HG03108 (cell line): ENCODE measurements around the gene ORC6.

ENCODE experiments used
- ATAC-seq: cut with Tn5 transposase; IDR thresholded peaks from one replicate; pipeline ENCODE4 v1.9.1; 2021; ENCODE audit warnings: moderate library complexity; ENCODE audit not compliant: unreplicated experiment

Gene ORC6

DNA sequence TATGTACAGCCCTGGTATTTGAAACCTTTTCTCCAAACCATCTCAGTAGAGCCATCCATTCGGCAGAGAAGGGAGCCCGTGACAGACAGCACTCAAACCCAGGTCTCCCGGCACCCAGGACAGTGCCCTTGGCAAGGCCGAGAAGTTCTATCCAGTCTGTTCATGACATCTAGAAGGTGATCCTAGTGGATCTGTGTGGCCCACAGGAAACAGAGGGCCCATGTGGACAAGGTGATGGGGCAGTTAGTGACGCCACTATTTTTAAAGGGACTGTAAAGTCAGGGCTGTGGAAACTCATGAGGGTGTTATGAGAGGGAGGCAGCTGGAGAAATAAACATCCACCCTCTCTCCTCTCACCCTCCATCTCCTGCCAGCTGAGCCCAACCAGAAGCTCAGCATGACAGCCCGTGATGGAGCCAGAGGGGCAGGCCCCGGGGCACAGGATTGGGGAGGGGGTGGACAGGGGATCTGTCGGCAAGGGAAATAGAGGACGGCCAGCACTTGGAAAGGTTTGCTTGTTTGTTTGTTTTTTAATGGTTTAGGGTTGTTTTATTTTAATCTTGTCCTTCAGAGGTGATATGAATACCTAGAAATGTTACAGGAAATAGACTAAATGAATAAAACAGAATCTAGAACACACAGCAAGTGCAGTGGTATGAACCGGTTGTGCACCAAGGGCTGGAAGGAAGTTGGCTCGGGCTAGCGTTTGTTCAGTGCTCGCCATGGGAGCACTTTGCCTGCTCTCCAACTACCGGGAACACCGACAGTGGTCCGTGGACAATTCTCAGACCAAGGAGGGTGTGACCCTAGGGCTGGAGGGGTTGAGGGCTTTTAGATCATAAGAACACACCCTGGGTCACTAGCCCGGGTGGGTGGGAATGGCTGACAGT lies 41.6 kb downstream of the ORC6 start:
- no peak for ATAC-seq

DNA sequence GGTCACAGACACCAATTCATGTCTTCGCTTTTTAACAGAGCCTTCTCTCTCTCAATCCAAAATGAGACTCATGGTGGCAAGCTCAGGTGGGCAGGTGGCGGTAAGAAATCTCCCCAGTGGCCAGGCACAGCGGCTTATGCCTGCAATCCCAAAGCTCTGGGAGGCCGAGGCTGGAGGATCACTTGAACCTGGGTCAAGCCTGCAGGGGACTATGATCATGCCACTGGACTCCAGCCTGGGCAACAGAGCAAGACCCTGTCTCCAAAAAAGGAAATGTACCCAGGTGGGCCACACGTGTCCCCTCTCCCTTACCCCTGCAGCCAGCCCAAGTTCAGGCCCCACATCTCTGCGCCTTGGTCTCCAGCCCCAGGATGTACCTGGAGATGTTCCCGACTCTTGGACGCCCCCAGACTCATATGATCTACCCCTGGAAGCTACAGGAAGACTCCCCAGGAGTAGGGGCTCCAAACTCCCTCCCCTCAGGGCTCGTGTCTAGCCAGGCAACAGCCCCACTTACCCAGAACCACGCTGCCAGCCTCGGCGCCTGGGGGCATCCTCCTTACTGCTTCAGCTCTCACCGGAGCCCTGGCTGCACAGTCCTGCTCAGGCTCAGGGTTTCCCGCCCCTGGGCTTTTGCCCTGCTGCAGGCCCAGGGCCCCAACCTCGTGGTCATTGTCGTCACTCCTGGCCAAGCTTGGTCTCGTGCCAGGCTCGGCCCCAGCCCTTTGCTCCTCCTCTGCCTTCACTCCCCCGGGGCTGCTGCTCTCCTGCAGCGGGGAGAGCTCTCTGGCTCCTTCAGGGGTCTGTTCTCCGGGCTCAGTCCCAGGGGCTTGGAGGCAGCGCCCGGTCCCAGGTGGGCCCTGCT lies 42.5 kb downstream of the ORC6 start:
- ATAC-seq, result no peak

GRCh38 chr16:46732561-46732960 lies 43.1 kb downstream of the ORC6 start:
- no peak for ATAC-seq

DNA sequence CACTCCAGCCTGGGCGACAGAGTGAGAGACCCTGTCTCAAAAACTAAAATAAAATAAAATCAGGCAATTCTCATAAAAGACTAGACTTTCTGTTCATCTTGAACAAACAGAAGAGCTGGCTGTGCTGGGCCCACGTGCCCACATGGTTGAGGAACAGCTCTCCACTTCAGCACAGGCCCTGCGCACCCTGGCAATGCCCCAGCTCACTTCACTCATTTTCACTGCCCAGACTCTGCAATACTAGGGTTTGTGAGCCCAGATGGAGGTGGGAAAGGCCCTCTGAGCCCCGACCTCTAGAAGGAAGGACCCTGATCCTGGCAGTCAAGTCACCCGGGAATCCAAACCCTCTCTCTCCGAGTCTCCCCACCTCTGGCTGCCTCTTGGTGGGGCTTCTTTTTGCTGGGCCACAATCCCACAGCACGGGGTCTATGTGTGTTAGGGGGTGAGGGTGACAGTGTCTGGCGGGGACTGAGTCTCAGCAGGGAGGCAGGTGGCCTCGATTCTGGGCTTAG lies 43.9 kb downstream of the ORC6 start:
- no peak for ATAC-seq

GRCh38 chr16:46736695-46737094 lies 47.2 kb downstream of the ORC6 start:
- ATAC-seq, result no peak

DNA sequence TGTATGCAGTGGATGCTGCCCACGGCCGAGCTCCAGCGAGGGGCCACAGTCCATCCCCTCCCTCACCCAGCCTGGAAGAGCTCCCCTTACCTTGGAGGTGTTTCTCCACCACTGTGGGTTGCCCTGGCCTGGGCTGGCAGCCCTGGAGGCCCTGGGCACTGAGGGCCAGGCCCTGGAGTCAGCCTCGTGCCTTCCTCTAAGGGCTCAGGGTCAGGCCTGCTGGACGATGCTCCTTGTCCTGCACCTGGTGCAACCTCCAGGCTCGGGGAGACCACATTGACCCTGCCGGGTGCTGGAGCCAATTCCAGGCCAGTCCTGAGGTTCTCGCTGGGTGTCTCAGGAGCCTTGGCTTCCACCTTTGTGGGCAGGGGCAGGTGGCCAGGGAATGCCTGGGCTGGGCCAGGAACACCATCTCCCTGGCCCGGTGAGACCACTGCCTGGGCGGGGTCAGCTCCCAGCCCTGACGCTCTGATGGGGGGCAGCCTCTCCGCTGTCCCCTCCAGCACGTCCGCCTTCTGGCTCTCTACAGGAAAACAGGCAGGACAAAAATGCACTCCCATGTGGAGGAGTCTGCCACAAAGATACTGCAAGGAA lies 48.3 kb downstream of the ORC6 start:
- ATAC-seq, result no peak

DNA sequence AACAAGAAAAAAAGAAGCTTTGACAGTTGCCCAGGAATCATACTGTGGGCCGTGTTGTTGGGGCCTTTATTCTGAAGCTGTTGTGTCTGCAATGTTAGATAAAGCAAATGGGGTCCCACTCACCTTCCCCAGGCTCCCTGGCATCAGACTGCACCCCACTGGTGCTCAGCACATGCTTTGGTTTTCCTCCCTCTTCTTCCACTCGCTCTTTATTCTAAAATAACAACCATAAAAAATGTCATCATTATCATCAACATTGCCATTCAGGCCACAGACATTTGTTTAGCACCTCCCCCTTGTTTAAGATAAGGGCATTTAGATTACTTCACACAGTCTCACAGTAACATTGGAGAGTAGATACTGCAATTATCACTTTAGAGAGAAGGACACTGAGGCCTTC lies 50.5 kb downstream of the ORC6 start:
- no peak for ATAC-seq

DNA sequence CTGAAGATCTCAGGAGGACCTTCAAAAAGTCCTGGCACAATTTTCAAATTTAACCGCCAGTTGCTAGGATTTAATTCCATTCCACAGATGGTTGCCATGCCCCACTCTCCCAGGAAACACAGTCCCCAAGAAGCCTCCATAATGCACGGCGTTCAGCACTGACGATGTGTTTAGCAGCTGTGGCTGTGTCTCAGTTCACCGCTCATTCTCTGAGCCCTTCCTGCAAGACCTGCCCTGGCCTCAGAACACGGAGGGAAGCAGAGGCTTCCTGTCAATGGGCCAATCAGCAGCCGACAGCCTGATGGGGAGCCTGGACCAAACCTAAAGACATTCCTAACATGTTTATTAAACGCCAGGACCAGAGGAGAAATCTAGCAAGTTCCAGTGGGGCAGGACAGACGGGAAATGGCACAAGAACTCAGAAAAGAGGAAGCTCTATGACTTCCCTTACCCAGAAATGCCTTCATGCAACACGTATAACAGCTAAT lies 53.8 kb downstream of the ORC6 start:
- no peak for ATAC-seq

DNA sequence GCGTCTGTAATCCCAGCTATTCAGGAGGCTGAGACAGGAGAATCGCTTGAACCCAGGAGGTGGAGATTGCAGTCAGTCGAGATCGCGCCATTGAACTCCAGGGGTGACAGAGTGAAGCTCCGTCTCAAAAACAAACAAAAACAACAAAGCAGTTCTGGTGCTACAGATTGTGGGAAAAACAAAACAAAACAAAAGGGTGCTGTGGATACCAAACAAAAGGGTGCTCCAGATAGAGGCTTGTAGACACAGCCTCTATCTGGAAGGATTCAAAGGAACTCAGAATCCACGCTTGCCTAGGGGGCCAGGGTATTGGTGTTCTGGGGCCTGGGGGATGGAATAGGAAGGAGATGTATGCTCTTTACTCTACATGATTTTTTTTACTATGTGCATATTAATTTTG lies 56.2 kb downstream of the ORC6 start:
- no peak for ATAC-seq

DNA sequence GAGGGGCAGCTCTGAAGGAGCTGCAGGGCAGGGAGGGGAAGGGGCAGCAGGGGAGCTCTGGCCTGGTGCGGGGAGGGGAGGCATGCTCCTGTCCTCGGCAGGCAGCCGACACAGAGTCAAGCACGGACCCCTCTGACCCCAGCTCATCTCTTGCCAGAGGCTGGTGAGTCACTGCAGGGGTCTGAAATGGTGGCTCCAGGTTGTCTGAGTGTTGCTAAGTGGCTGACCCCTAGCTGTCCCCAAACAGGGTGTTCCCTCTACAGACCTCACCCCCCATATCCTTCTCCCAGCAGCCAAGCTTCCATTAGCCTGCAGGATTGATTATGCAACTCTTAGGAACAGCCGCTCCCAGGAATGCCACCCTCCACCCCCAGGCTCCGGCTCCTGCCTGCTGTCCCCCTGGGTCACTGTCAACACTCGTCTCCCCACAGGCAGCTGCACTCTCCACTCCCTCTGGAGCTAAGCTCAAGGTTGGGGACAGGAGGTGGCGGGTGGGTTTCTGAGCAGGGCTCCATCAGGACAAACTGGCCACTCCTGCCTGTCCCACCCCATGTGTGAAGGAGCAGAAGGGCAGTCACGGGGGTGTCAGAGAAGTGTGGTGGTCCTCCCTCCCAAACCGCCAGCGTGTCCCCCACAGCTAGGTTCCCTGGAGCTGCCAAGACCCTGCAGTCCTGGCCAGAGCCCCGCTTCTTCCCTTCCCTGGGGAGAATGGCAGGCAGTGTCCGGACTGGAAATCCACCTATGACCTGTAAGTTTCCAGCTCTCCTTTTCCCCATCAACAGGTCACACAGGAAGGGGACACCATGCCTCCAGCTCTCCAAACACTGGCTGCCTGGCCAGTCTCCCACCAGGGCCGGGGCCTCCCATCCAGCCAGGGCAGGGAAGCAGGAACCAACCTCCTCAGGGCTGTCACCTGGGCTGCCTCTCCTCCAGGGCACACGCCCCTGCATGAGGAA lies 57.6 kb downstream of the ORC6 start:
- no peak for ATAC-seq
